Measurements from ENCODE around the gene MAU2.

The MAU2 gene

GRCh38 chr19:19305696-19306095 is 14.9 kb upstream of the MAU2 start:
- Histone ChIP-seq H3K27me3 (ENCODE audit: control insufficient read depth, low read length) (no peaks in the 10 kb centered on the region), H3K79me2 (ENCODE audit: control insufficient read depth, low read length) (no peaks in the 10 kb centered on the region), H3K4me1 (ENCODE audit: control insufficient read depth, low read length) (no peaks in the 10 kb centered on the region), H3K9me2 (replicated peaks; ENCODE audit: control insufficient read depth, low read length) (no peaks in the 10 kb centered on the region), H3K36me3 (ENCODE audit: control insufficient read depth, low read length) (peaks cover 70% of the 10 kb centered on the region), H3K27ac (ENCODE audit: low read depth, low read length) (no peak overlapping the region), H3K4me3 (ENCODE audit: low read length) (no peak overlapping the region), H3K9me3 (ENCODE audit: control insufficient read depth, insufficient read depth, low read length) (no peaks in the 10 kb centered on the region), H4K20me1 (ENCODE audit: control insufficient read depth, insufficient read depth, low read depth, low read length) (no peaks in the 10 kb centered on the region), H3F3A (ENCODE audit: control insufficient read depth, insufficient read depth) (no peaks in the 10 kb centered on the region), H3K4me2 (ENCODE audit: low read length) (no peak overlapping the region)
- TF ChIP-seq CTCF (IDR thresholded peaks at IDR 0.05; ENCODE audit: low read depth, low read length, poor library complexity, severe bottlenecking) (no peak), EZH2phosphoT487 (IDR thresholded peaks at IDR 0.05; ENCODE audit: borderline replicate concordance, low read length) (no peak)

GRCh38 chr19:19306191-19306590 is 14.4 kb upstream of the MAU2 start:
- Histone ChIP-seq H3K36me3 (ENCODE audit: control insufficient read depth, low read length) (peaks cover 67% of the 10 kb centered on the region), H3K4me3 (ENCODE audit: low read length) (no peak overlapping the region), H3K27me3 (ENCODE audit: control insufficient read depth, low read length) (no peaks in the 10 kb centered on the region), H3K4me1 (ENCODE audit: control insufficient read depth, low read length) (no peaks in the 10 kb centered on the region), H4K20me1 (ENCODE audit: control insufficient read depth, insufficient read depth, low read depth, low read length) (no peaks in the 10 kb centered on the region), H3K27ac (ENCODE audit: low read depth, low read length) (no peak overlapping the region), H3K9me3 (ENCODE audit: control insufficient read depth, insufficient read depth, low read length) (no peaks in the 10 kb centered on the region), H3F3A (ENCODE audit: control insufficient read depth, insufficient read depth) (no peaks in the 10 kb centered on the region), H3K79me2 (ENCODE audit: control insufficient read depth, low read length) (no peaks in the 10 kb centered on the region), H3K4me2 (ENCODE audit: low read length) (no peak overlapping the region), H3K9me2 (replicated peaks; ENCODE audit: control insufficient read depth, low read length) (no peaks in the 10 kb centered on the region)
- no peak for TF ChIP-seq EZH2phosphoT487 (IDR thresholded peaks at IDR 0.05; ENCODE audit: borderline replicate concordance, low read length)
- TF ChIP-seq CTCF (IDR thresholded peaks at IDR 0.05; ENCODE audit: low read depth, low read length, poor library complexity, severe bottlenecking): no peak

- Histone ChIP-seq H3F3A (ENCODE audit: control insufficient read depth, insufficient read depth) (no peaks in the 10 kb centered on the region), H3K4me2 (ENCODE audit: low read length) (no peak overlapping the region), H3K79me2 (ENCODE audit: control insufficient read depth, low read length) (no peaks in the 10 kb centered on the region; the same call in 1 of the 2 replicates), H3K9me2 (replicated peaks; ENCODE audit: control insufficient read depth, low read length) (no peaks in the 10 kb centered on the region), H3K27ac (ENCODE audit: low read depth, low read length) (no peak overlapping the region), H4K20me1 (ENCODE audit: control insufficient read depth, insufficient read depth, low read depth, low read length) (no peaks in the 10 kb centered on the region), H3K4me3 (ENCODE audit: low read length) (no peak overlapping the region), H3K27me3 (ENCODE audit: control insufficient read depth, low read length) (no peaks in the 10 kb centered on the region), H3K36me3 (ENCODE audit: control insufficient read depth, low read length) (peaks cover 63% of the 10 kb centered on the region), H3K9me3 (ENCODE audit: control insufficient read depth, insufficient read depth, low read length) (no peaks in the 10 kb centered on the region), H3K4me1 (ENCODE audit: control insufficient read depth, low read length) (no peaks in the 10 kb centered on the region)
- TF ChIP-seq EZH2phosphoT487 (IDR thresholded peaks at IDR 0.05; ENCODE audit: borderline replicate concordance, low read length) (no peak), CTCF (IDR thresholded peaks at IDR 0.05; ENCODE audit: low read depth, low read length, poor library complexity, severe bottlenecking) (no peak)
These were observed 12.3 kb upstream of the MAU2 start for GRCh38 chr19:19308373-19308772.

- H3K27ac ChIP-seq (ENCODE audit: low read depth, low read length): no peak overlapping the region
- no peak overlapping the region for H3K4me3 ChIP-seq (ENCODE audit: low read length)
- peaks cover 39% of the 10 kb centered on the region for H3K36me3 ChIP-seq (ENCODE audit: control insufficient read depth, low read length)
- H3K79me2 ChIP-seq (ENCODE audit: control insufficient read depth, low read length): peaks cover 47% of the 10 kb centered on the region
- H3K4me1 ChIP-seq (ENCODE audit: control insufficient read depth, low read length): peaks cover 12% of the 10 kb centered on the region
- H3K27me3 ChIP-seq (ENCODE audit: control insufficient read depth, low read length): no peaks in the 10 kb centered on the region
- TF ChIP-seq EZH2phosphoT487 (IDR thresholded peaks at IDR 0.05; ENCODE audit: borderline replicate concordance, low read length) (no peak), CTCF (IDR thresholded peaks at IDR 0.05; ENCODE audit: low read depth, low read length, poor library complexity, severe bottlenecking) (no peak)
- H4K20me1 ChIP-seq (ENCODE audit: control insufficient read depth, insufficient read depth, low read depth, low read length): no peaks in the 10 kb centered on the region
- no peaks in the 10 kb centered on the region for H3K9me3 ChIP-seq (ENCODE audit: control insufficient read depth, insufficient read depth, low read length)
- H3K9me2 ChIP-seq (replicated peaks; ENCODE audit: control insufficient read depth, low read length): no peaks in the 10 kb centered on the region
- no peaks in the 10 kb centered on the region for H3F3A ChIP-seq (ENCODE audit: control insufficient read depth, insufficient read depth)
- H3K4me2 ChIP-seq (ENCODE audit: low read length): no peak overlapping the region
These were observed 5.2 kb upstream of the MAU2 start for GRCh38 chr19:19315444-19315843.

Measured in DOHH2 (cell line).